Mammary epithelial cell (primary cell): ENCODE data around the gene CROCC2.

Experiments
- EZH2 ChIP-seq: IDR thresholded peaks from 2 replicates; pipeline ENCODE4 v1.6.1; 2012; ENCODE audit warnings: low read length, inconsistent platforms, borderline replicate concordance
- TF ChIP-seq, protein P1 (sequence below), 2 donors: IDR thresholded peaks in 1 of 2; conservative IDR thresholded peaks in 1 of 2; 2 replicates each; pipeline ENCODE4 v1.5.1; 2011 to 2012; ENCODE audit warnings: inconsistent platforms in 2 of 2, low read length in 2 of 2, mild to moderate bottlenecking in 2 of 2, control low read depth in 1 of 2, low read depth in 1 of 2; ENCODE audit not compliant: insufficient read depth in 1 of 2; ENCODE audit errors: extremely low read depth in 1 of 2

DNA sequence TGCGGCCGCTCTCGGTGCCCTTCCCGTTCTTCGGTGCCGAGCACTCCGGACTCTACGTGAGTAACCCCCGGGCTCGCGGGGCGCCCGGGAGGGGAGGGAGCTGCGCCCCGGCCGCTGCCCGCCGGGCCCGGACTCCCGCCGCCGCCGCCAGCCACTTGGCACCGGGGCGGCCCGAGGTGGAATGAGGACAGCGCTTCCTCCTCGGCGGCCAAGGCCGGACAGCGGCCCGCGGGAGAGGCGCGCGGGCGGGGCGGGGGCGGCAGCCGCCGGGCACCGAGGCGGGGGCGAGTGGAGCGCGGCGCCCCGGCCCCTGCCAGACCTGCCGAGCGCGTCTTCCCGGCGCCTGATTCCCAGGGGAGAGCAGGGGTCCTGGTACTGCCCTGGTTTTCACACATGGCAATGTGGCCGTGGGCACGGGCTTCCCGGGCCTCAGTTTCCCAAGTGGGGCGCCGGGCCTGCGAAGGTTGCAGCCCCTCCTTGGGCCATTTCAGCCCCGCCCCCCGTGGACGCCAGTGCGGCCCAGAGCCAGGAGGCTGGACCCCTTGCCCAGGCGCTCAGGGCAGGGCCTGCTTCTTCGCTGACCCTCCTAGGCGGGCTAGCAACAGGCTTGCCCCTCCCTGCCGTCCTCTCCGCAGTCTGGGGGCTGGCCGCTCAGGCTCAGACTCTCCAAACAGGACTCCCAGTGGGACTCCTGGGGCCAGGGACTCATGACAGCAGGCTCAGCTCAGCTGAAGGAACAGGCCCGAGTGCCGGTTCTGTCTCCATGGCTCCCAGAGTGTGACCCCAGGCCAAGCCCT lies 93.1 kb downstream of the CROCC2 start:
- TF ChIP-seq, protein P1, sequence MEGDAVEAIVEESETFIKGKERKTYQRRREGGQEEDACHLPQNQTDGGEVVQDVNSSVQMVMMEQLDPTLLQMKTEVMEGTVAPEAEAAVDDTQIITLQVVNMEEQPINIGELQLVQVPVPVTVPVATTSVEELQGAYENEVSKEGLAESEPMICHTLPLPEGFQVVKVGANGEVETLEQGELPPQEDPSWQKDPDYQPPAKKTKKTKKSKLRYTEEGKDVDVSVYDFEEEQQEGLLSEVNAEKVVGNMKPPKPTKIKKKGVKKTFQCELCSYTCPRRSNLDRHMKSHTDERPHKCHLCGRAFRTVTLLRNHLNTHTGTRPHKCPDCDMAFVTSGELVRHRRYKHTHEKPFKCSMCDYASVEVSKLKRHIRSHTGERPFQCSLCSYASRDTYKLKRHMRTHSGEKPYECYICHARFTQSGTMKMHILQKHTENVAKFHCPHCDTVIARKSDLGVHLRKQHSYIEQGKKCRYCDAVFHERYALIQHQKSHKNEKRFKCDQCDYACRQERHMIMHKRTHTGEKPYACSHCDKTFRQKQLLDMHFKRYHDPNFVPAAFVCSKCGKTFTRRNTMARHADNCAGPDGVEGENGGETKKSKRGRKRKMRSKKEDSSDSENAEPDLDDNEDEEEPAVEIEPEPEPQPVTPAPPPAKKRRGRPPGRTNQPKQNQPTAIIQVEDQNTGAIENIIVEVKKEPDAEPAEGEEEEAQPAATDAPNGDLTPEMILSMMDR (conservative IDR thresholded peaks at IDR 0.05 in 1 of 2, IDR thresholded peaks at IDR 0.05 in 1 of 2; ENCODE audit: extremely low read depth in 1 of 2, insufficient read depth in 1 of 2, low read depth in 1 of 2, low read length in 2 of 2) = no peak
- TF ChIP-seq EZH2 = no peak
